SK-N-SH treated with all-trans-retinoic acid at 6 μM for 48 hours (cell line): Measurements from ENCODE around the gene AUTS2.
A peak's percentile ranks its signal among the peaks of the same experiment; 100 is the strongest.

Source experiments
- ATAC-seq: fragments of 200-7000 bp; cut with Tn5 transposase; 3 replicates; pipeline ENCODE4 v1.9.1; 2020; ENCODE audit warnings: mild to moderate bottlenecking, moderate library complexity
- ARNTL ChIP-seq: fragments of 450-650 bp; formaldehyde crosslinking; IDR thresholded peaks from 2 replicates; pipeline ENCODE4 v1.5.0; 2020; ENCODE audit warnings: low read depth, mild to moderate bottlenecking, moderate library complexity, borderline replicate concordance
- BACH2 ChIP-seq: fragments of 250-450 bp; sonication (Bioruptor Pico); IDR thresholded peaks from 2 replicates; pipeline ENCODE4 v1.9.0; 2021; ENCODE audit warnings: mild to moderate bottlenecking, borderline replicate concordance
- CREB5 ChIP-seq: fragments of 250-450 bp; sonication (Bioruptor Pico); IDR thresholded peaks from 2 replicates; pipeline ENCODE4 v1.5.1; 2020; ENCODE audit warnings: low read depth, mild to moderate bottlenecking, moderate library complexity
- CSDC2 ChIP-seq: fragments of 250-450 bp; sonication (Bioruptor Pico); IDR thresholded peaks from 2 replicates; pipeline ENCODE4 v1.5.0; 2020; ENCODE audit warnings: mild to moderate bottlenecking, moderate library complexity
- ESRRG ChIP-seq: fragments of 250-450 bp; sonication (Bioruptor Pico); IDR thresholded peaks from 2 replicates; pipeline ENCODE4 v1.6.1; 2021; ENCODE audit warnings: mild to moderate bottlenecking
- ISL1 ChIP-seq: fragments of 250-450 bp; sonication (Bioruptor Pico); IDR thresholded peaks from 2 replicates; pipeline ENCODE4 v2.1.2; 2022; ENCODE audit warnings: mild to moderate bottlenecking, moderate library complexity
- OSR1 ChIP-seq: fragments of 250-450 bp; sonication (Bioruptor Pico); IDR thresholded peaks from 2 replicates; pipeline ENCODE4 v1.8.0; 2022; ENCODE audit warnings: moderate library complexity, mild to moderate bottlenecking, inconsistent platforms
- PPARA ChIP-seq: fragments of 250-450 bp; sonication (Bioruptor Pico); IDR thresholded peaks from 2 replicates; pipeline ENCODE4 v1.5.0; 2020; ENCODE audit warnings: mild to moderate bottlenecking, borderline replicate concordance
- SNAI2 ChIP-seq: fragments of 250-450 bp; sonication (Bioruptor Pico); IDR thresholded peaks from 2 replicates; pipeline ENCODE4 v1.5.0; 2020; ENCODE audit warnings: mild to moderate bottlenecking, moderate library complexity
- ZFP3 ChIP-seq: fragments of 250-450 bp; sonication (Bioruptor Pico); IDR thresholded peaks from 2 replicates; pipeline ENCODE4 v1.5.0; 2020; ENCODE audit warnings: mild to moderate bottlenecking, moderate library complexity
- ZNF565 ChIP-seq: fragments of 450-650 bp; formaldehyde crosslinking; conservative IDR thresholded peaks from 2 replicates; pipeline ENCODE4 v1.5.0; 2020; ENCODE audit warnings: low read depth, mild to moderate bottlenecking, moderate library complexity
- ZNF70 ChIP-seq: fragments of 450-650 bp; formaldehyde crosslinking; IDR thresholded peaks from 2 replicates; pipeline ENCODE4 v1.5.0; 2020; ENCODE audit warnings: mild to moderate bottlenecking, moderate library complexity
- ZNF8 ChIP-seq: fragments of 450-650 bp; formaldehyde crosslinking; IDR thresholded peaks from 2 replicates; pipeline ENCODE4 v1.5.0; 2020; ENCODE audit warnings: mild to moderate bottlenecking, moderate library complexity
- TF ChIP-seq, protein P1 (sequence below): fragments of 250-450 bp; sonication (Bioruptor Pico); IDR thresholded peaks from 2 replicates; pipeline ENCODE4 v1.5.0; 2020; ENCODE audit warnings: mild to moderate bottlenecking, moderate library complexity
- TF ChIP-seq, protein P2 (sequence below): fragments of 250-450 bp; sonication (Bioruptor Pico); IDR thresholded peaks from 2 replicates; pipeline ENCODE4 v1.5.1; 2021; ENCODE audit warnings: mild to moderate bottlenecking, moderate library complexity
- TF ChIP-seq, protein P3 (sequence below): fragments of 250-450 bp; sonication (Bioruptor Pico); IDR thresholded peaks from 2 replicates; pipeline ENCODE4 v1.8.0; 2020; ENCODE audit warnings: mild to moderate bottlenecking, moderate library complexity, borderline replicate concordance

AUTS2 gene

GRCh38 chr7:70540641-70541040, 942.4 kb downstream of the AUTS2 start:
- TF ChIP-seq ZFP3 (CRISPR knock-in tag) (no peak), ARNTL (CRISPR knock-in tag) (no peak), ISL1 (CRISPR knock-in tag) (no peak), CSDC2 (CRISPR knock-in tag) (no peak), SNAI2 (no peak), CREB5 (CRISPR knock-in tag) (no peak)
- TF ChIP-seq, protein P1, sequence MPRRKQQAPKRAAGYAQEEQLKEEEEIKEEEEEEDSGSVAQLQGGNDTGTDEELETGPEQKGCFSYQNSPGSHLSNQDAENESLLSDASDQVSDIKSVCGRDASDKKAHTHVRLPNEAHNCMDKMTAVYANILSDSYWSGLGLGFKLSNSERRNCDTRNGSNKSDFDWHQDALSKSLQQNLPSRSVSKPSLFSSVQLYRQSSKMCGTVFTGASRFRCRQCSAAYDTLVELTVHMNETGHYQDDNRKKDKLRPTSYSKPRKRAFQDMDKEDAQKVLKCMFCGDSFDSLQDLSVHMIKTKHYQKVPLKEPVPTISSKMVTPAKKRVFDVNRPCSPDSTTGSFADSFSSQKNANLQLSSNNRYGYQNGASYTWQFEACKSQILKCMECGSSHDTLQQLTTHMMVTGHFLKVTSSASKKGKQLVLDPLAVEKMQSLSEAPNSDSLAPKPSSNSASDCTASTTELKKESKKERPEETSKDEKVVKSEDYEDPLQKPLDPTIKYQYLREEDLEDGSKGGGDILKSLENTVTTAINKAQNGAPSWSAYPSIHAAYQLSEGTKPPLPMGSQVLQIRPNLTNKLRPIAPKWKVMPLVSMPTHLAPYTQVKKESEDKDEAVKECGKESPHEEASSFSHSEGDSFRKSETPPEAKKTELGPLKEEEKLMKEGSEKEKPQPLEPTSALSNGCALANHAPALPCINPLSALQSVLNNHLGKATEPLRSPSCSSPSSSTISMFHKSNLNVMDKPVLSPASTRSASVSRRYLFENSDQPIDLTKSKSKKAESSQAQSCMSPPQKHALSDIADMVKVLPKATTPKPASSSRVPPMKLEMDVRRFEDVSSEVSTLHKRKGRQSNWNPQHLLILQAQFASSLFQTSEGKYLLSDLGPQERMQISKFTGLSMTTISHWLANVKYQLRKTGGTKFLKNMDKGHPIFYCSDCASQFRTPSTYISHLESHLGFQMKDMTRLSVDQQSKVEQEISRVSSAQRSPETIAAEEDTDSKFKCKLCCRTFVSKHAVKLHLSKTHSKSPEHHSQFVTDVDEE (CRISPR knock-in tag), result no peak
- TF ChIP-seq, protein P2, sequence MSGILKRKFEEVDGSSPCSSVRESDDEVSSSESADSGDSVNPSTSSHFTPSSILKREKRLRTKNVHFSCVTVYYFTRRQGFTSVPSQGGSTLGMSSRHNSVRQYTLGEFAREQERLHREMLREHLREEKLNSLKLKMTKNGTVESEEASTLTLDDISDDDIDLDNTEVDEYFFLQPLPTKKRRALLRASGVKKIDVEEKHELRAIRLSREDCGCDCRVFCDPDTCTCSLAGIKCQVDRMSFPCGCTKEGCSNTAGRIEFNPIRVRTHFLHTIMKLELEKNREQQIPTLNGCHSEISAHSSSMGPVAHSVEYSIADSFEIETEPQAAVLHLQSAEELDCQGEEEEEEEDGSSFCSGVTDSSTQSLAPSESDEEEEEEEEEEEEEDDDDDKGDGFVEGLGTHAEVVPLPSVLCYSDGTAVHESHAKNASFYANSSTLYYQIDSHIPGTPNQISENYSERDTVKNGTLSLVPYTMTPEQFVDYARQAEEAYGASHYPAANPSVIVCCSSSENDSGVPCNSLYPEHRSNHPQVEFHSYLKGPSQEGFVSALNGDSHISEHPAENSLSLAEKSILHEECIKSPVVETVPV (CRISPR knock-in tag), result no peak
- ATAC-seq, result no peak

GRCh38 chr7:70542750-70543376, 944.6 kb downstream of the AUTS2 start:
- no peak for TF ChIP-seq OSR1
- no peak for TF ChIP-seq PPARA (CRISPR knock-in tag)
- no peak for TF ChIP-seq ISL1 (CRISPR knock-in tag)
- no peak for TF ChIP-seq CSDC2 (CRISPR knock-in tag)
- TF ChIP-seq, protein P3, sequence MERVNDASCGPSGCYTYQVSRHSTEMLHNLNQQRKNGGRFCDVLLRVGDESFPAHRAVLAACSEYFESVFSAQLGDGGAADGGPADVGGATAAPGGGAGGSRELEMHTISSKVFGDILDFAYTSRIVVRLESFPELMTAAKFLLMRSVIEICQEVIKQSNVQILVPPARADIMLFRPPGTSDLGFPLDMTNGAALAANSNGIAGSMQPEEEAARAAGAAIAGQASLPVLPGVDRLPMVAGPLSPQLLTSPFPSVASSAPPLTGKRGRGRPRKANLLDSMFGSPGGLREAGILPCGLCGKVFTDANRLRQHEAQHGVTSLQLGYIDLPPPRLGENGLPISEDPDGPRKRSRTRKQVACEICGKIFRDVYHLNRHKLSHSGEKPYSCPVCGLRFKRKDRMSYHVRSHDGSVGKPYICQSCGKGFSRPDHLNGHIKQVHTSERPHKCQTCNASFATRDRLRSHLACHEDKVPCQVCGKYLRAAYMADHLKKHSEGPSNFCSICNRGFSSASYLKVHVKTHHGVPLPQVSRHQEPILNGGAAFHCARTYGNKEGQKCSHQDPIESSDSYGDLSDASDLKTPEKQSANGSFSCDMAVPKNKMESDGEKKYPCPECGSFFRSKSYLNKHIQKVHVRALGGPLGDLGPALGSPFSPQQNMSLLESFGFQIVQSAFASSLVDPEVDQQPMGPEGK, result no peak
- ATAC-seq, result peak; percentile 44

GRCh38 chr7:70544016-70544415, 945.7 kb downstream of the AUTS2 start:
- ATAC-seq, result no peak
- TF ChIP-seq SNAI2 (no peak), ZFP3 (CRISPR knock-in tag) (no peak), ZNF70 (no peak), BACH2 (CRISPR knock-in tag) (no peak), ESRRG (CRISPR knock-in tag) (no peak), CREB5 (CRISPR knock-in tag) (no peak), ZNF8 (CRISPR knock-in tag) (no peak), ISL1 (CRISPR knock-in tag) (no peak), ZNF565 (CRISPR knock-in tag) (no peak), CSDC2 (CRISPR knock-in tag) (no peak), OSR1 (no peak)
- TF ChIP-seq, protein P1 (CRISPR knock-in tag), result no peak
- TF ChIP-seq, protein P3, result no peak
- TF ChIP-seq, all 23 proteins: peak for 0
